Trophoblast cell (in vitro differentiated cells and primary cell): ENCODE results near the gene SIX3.

Source experiments
- DNase-seq, 2 donors: peaks; one replicate each; pipeline ENCODE4 v3.0.0-alpha.2; 2016
- H2AFZ ChIP-seq: 2 replicates; pipeline ENCODE4 v1.6.1; 2013; ENCODE audit warnings: low read length, moderate library complexity, mild to moderate bottlenecking; ENCODE audit not compliant: insufficient read depth, poor library complexity
- H2AK5ac ChIP-seq: 2 replicates; pipeline ENCODE4 v1.6.1; 2013; ENCODE audit warnings: mild to moderate bottlenecking, low read length
- H2BK120ac ChIP-seq: 2 replicates; pipeline ENCODE4 v1.6.1; 2013; ENCODE audit warnings: low read length, mild to moderate bottlenecking, moderate library complexity; ENCODE audit not compliant: insufficient read depth, poor library complexity
- H2BK12ac ChIP-seq: 2 replicates; pipeline ENCODE4 v1.6.1; 2013; ENCODE audit warnings: mild to moderate bottlenecking, low read length, moderate library complexity
- H2BK5ac ChIP-seq: 2 replicates; pipeline ENCODE4 v1.6.1; 2013; ENCODE audit warnings: low read length, low read depth, moderate library complexity, mild to moderate bottlenecking; ENCODE audit not compliant: poor library complexity
- H3K14ac ChIP-seq: 2 replicates; pipeline ENCODE4 v1.6.1; 2013; ENCODE audit warnings: mild to moderate bottlenecking, low read length
- H3K18ac ChIP-seq: 2 replicates; pipeline ENCODE4 v1.6.1; 2013; ENCODE audit warnings: mild to moderate bottlenecking, low read length
- H3K23ac ChIP-seq: 2 replicates; pipeline ENCODE4 v1.6.1; 2013; ENCODE audit warnings: low read length
- H3K27ac ChIP-seq: 2 replicates; pipeline ENCODE4 v1.5.1; 2013; ENCODE audit warnings: low read depth, mild to moderate bottlenecking, inconsistent platforms, low read length, moderate library complexity
- H3K27me3 ChIP-seq: 2 replicates; pipeline ENCODE4 v1.6.1; 2013; ENCODE audit warnings: inconsistent platforms, mild to moderate bottlenecking, low read length, moderate library complexity; ENCODE audit not compliant: insufficient read depth
- H3K36me3 ChIP-seq, 2 experiments: 1 replicate in 1 of 2; 2 replicates in 1 of 2; pipeline ENCODE4 v1.6.1; 2013; ENCODE audit warnings: low read length in 2 of 2, mild to moderate bottlenecking in 2 of 2, moderate library complexity in 1 of 2; ENCODE audit not compliant: insufficient read depth in 2 of 2, control insufficient read depth in 1 of 2
- H3K4ac ChIP-seq: 2 replicates; pipeline ENCODE4 v1.6.1; 2013; ENCODE audit warnings: low read depth, mild to moderate bottlenecking, low read length, moderate library complexity
- H3K4me1 ChIP-seq, 2 experiments: 1 replicate in 1 of 2; 2 replicates in 1 of 2; pipeline ENCODE4 v1.6.1; 2013; ENCODE audit warnings: low read length in 2 of 2, mild to moderate bottlenecking in 2 of 2, moderate library complexity in 1 of 2; ENCODE audit not compliant: insufficient read depth in 2 of 2, control insufficient read depth in 1 of 2
- H3K4me2 ChIP-seq: 2 replicates; pipeline ENCODE4 v1.6.1; 2013; ENCODE audit warnings: inconsistent platforms, mild to moderate bottlenecking, low read length, moderate library complexity
- H3K4me3 ChIP-seq: 2 replicates; pipeline ENCODE4 v1.5.1; 2013; ENCODE audit warnings: mild to moderate bottlenecking, low read depth, low read length, inconsistent platforms
- H3K79me1 ChIP-seq: one replicate; pipeline ENCODE4 v1.6.1; 2013; ENCODE audit warnings: low read length
- H3K79me2 ChIP-seq: 2 replicates; pipeline ENCODE4 v1.6.1; 2013; ENCODE audit warnings: low read length, mild to moderate bottlenecking; ENCODE audit not compliant: control insufficient read depth, insufficient read depth, poor library complexity
- H3K9ac ChIP-seq: 2 replicates; pipeline ENCODE4 v1.6.1; 2013; ENCODE audit warnings: mild to moderate bottlenecking, low read length
- H3K9me3 ChIP-seq: 2 replicates; pipeline ENCODE4 v1.6.1; 2013; ENCODE audit warnings: low read depth, mild to moderate bottlenecking, control low read depth, inconsistent platforms, low read length; ENCODE audit not compliant: insufficient read depth
- H4K12ac ChIP-seq: 2 replicates; pipeline ENCODE4 v1.6.1; 2013; ENCODE audit warnings: low read depth, mild to moderate bottlenecking, low read length, moderate library complexity
- H4K8ac ChIP-seq: 2 replicates; pipeline ENCODE4 v1.6.1; 2013; ENCODE audit warnings: low read depth, mild to moderate bottlenecking, low read length, moderate library complexity
- H4K91ac ChIP-seq: one replicate; pipeline ENCODE4 v1.6.1; 2013; ENCODE audit warnings: low read depth, mild to moderate bottlenecking, low read length, moderate library complexity
- WGBS: extraction: QIAGEN DNeasy Blood & Tissue Kit; methylation state at CpG from one replicate; pipeline ENCODE4 v1.1.7; 2013; ENCODE audit warnings: missing lambda C conversion rate; ENCODE audit not compliant: insufficient read length, insufficient coverage; ENCODE audit errors: extremely low coverage; 5-methylcytosine and 5-hydroxymethylcytosine counted together

Gene SIX3

GRCh38 chr2:44965684-44966083 lies 24.2 kb downstream of the SIX3 start:
- no peak overlapping the region for H2BK5ac ChIP-seq
- H2AK5ac ChIP-seq, result no peak overlapping the region
- H3K4me2 ChIP-seq, result no peak overlapping the region
- no CpG with 5 or more reads among the region's 2 CpGs for WGBS
- H2AFZ ChIP-seq, result no peak overlapping the region
- no peak overlapping the region for H3K23ac ChIP-seq
- H3K36me3 ChIP-seq, result no peaks in the 10 kb centered on the region
- H3K18ac ChIP-seq, result no peak overlapping the region
- H3K79me1 ChIP-seq, result no peaks in the 10 kb centered on the region
- DNase-seq, result peak in 1 of 2 donors; percentile 18
- no peaks in the 10 kb centered on the region for H3K4me1 ChIP-seq
- H4K91ac ChIP-seq, result no peak overlapping the region
- no peak overlapping the region for H3K4ac ChIP-seq
- H3K79me2 ChIP-seq, result no peaks in the 10 kb centered on the region
- no peak overlapping the region for H2BK120ac ChIP-seq
- no peak overlapping the region for H2BK12ac ChIP-seq
- no peaks in the 10 kb centered on the region for H3K9me3 ChIP-seq
- H3K14ac ChIP-seq, result no peak overlapping the region
- no peaks in the 10 kb centered on the region for H3K27me3 ChIP-seq
- H4K12ac ChIP-seq, result no peak overlapping the region
- H3K27ac ChIP-seq, result no peak overlapping the region
- H3K4me3 ChIP-seq, result no peak overlapping the region
- no peak overlapping the region for H4K8ac ChIP-seq
- no peak overlapping the region for H3K9ac ChIP-seq

- no peak overlapping the region for H3K4ac ChIP-seq
- no peak overlapping the region for H3K4me2 ChIP-seq
- H4K8ac ChIP-seq, result no peak overlapping the region
- no peaks in the 10 kb centered on the region for H3K79me2 ChIP-seq
- no peaks in the 10 kb centered on the region for H3K27me3 ChIP-seq
- H3K36me3 ChIP-seq, result no peaks in the 10 kb centered on the region
- no CpG with 5 or more reads among the region's 6 CpGs for WGBS
- no peak overlapping the region for H4K91ac ChIP-seq
- H3K23ac ChIP-seq, result no peak overlapping the region
- no peak overlapping the region for H3K9ac ChIP-seq
- no peak overlapping the region for H3K14ac ChIP-seq
- no peak overlapping the region for H4K12ac ChIP-seq
- H3K18ac ChIP-seq, result no peak overlapping the region
- no peak overlapping the region for H2AK5ac ChIP-seq
- H3K4me3 ChIP-seq, result no peak overlapping the region
- DNase-seq, result no peak
- no peaks in the 10 kb centered on the region for H3K79me1 ChIP-seq
- no peak overlapping the region for H2BK5ac ChIP-seq
- no peaks in the 10 kb centered on the region for H3K9me3 ChIP-seq
- H2BK120ac ChIP-seq, result no peak overlapping the region
- no peak overlapping the region for H2AFZ ChIP-seq
- no peak overlapping the region for H3K27ac ChIP-seq
- no peak overlapping the region for H2BK12ac ChIP-seq
- H3K4me1 ChIP-seq, result no peaks in the 10 kb centered on the region
These were observed 25.6 kb downstream of the SIX3 start for GRCh38 chr2:44967056-44967455.

- H4K8ac ChIP-seq, result no peak overlapping the region
- H3K27ac ChIP-seq, result no peak overlapping the region
- no peak for DNase-seq
- no peak overlapping the region for H3K23ac ChIP-seq
- H4K91ac ChIP-seq, result no peak overlapping the region
- no peak overlapping the region for H2AK5ac ChIP-seq
- H3K18ac ChIP-seq, result no peak overlapping the region
- H3K4ac ChIP-seq, result no peak overlapping the region
- no peaks in the 10 kb centered on the region for H3K79me2 ChIP-seq
- no peak overlapping the region for H2BK120ac ChIP-seq
- H3K4me1 ChIP-seq, result no peaks in the 10 kb centered on the region
- no peaks in the 10 kb centered on the region for H3K79me1 ChIP-seq
- H3K9ac ChIP-seq, result no peak overlapping the region
- H4K12ac ChIP-seq, result peak overlapping the region; percentile 60
- no peaks in the 10 kb centered on the region for H3K9me3 ChIP-seq
- H3K14ac ChIP-seq, result no peak overlapping the region
- no peak overlapping the region for H3K4me2 ChIP-seq
- no peaks in the 10 kb centered on the region for H3K27me3 ChIP-seq
- no peak overlapping the region for H2AFZ ChIP-seq
- H3K36me3 ChIP-seq, result no peaks in the 10 kb centered on the region
- no CpG with 5 or more reads among the region's 5 CpGs for WGBS
- H2BK12ac ChIP-seq, result no peak overlapping the region
- no peak overlapping the region for H2BK5ac ChIP-seq
- no peak overlapping the region for H3K4me3 ChIP-seq
These were observed 26.4 kb downstream of the SIX3 start for GRCh38 chr2:44967727-44968432.

- H3K4me3 ChIP-seq, result no peak overlapping the region
- H3K27me3 ChIP-seq, result no peaks in the 10 kb centered on the region
- H4K8ac ChIP-seq, result no peak overlapping the region
- DNase-seq, result no peak
- no peak overlapping the region for H2AFZ ChIP-seq
- H2BK120ac ChIP-seq, result no peak overlapping the region
- H3K4ac ChIP-seq, result no peak overlapping the region
- H2AK5ac ChIP-seq, result no peak overlapping the region
- H3K79me2 ChIP-seq, result no peaks in the 10 kb centered on the region
- H3K14ac ChIP-seq, result no peak overlapping the region
- no peak overlapping the region for H3K27ac ChIP-seq
- H4K12ac ChIP-seq, result no peak overlapping the region
- H3K4me1 ChIP-seq, result no peaks in the 10 kb centered on the region
- H2BK5ac ChIP-seq, result no peak overlapping the region
- H3K79me1 ChIP-seq, result no peaks in the 10 kb centered on the region
- no peak overlapping the region for H4K91ac ChIP-seq
- no peak overlapping the region for H3K4me2 ChIP-seq
- WGBS, result no CpG with 5 or more reads among the region's 4 CpGs
- no peaks in the 10 kb centered on the region for H3K36me3 ChIP-seq
- no peak overlapping the region for H3K9ac ChIP-seq
- H3K9me3 ChIP-seq, result no peaks in the 10 kb centered on the region
- H3K18ac ChIP-seq, result no peak overlapping the region
- no peak overlapping the region for H2BK12ac ChIP-seq
- no peak overlapping the region for H3K23ac ChIP-seq
These were observed 28.4 kb downstream of the SIX3 start for GRCh38 chr2:44969936-44970335.
